GM18951 (cell line): ENCODE measurements around the gene CYREN.

Experiments used
- POLR2A ChIP-seq: IDR thresholded peaks from 4 replicates; pipeline ENCODE4 v1.6.1; 2011; ENCODE audit warnings: mild to moderate bottlenecking; ENCODE audit not compliant: insufficient read length, insufficient read depth; ENCODE audit errors: extremely low read depth
- in situ Hi-C: fragments of 300-500 bp; cut with MboI; formaldehyde crosslinking; loops from one replicate; pipeline ENCODE4 v1.12.0; 2022; ENCODE audit warnings: low sequenced_read_pairs, mixed read lengths, inconsistent platforms; ENCODE audit not compliant: unreplicated experiment

CYREN gene

GRCh38 chr7:135180122-135180521 lies 9.6 kb upstream of the CYREN start:
- no peak for TF ChIP-seq POLR2A
- in situ Hi-C loops = no loop called here

GRCh38 chr7:135179321-135179925 lies 8.9 kb upstream of the CYREN start:
- in situ Hi-C loops = loop anchor here (10.0 kb wide), 1 partner anchor 415 kb away; no protein-coding TSS in a partner anchor
- TF ChIP-seq POLR2A = no peak

- in situ Hi-C loops = loop anchor here (10.0 kb wide), 1 partner anchor 414 kb away; no protein-coding TSS in a partner anchor
- TF ChIP-seq POLR2A = no peak
These were observed 7.9 kb upstream of the CYREN start for GRCh38 chr7:135178364-135178763.

- in situ Hi-C loops = loop anchor here (10.0 kb wide), 1 partner anchor 412 kb away; no protein-coding TSS in a partner anchor
These were observed 6.7 kb upstream of the CYREN start for GRCh38 chr7:135177028-135177696.

GRCh38 chr7:135175931-135176330 lies 5.4 kb upstream of the CYREN start:
- in situ Hi-C loops = loop anchor here (10.0 kb wide), 1 partner anchor 411 kb away; no protein-coding TSS in a partner anchor

More at GRCh38 chr7:135177028-135177696, 6.7 kb upstream of the CYREN start:
- TF ChIP-seq POLR2A = no peak

GRCh38 chr7:135174941-135175340 lies 4.4 kb upstream of the CYREN start:
- in situ Hi-C loops = loop anchor here (10.0 kb wide), 1 partner anchor 410 kb away; no protein-coding TSS in a partner anchor
- no peak for TF ChIP-seq POLR2A

More at GRCh38 chr7:135175931-135176330, 5.4 kb upstream of the CYREN start:
- no peak for TF ChIP-seq POLR2A

GRCh38 chr7:135173916-135174315 lies 3.4 kb upstream of the CYREN start:
- in situ Hi-C loops = loop anchor here (10.0 kb wide), 1 partner anchor 409 kb away; no protein-coding TSS in a partner anchor

GRCh38 chr7:135171581-135172291 lies 1.2 kb upstream of the CYREN start:
- in situ Hi-C loops = loop anchor here (10.0 kb wide), 1 partner anchor 407 kb away; no protein-coding TSS in a partner anchor

- in situ Hi-C loops = loop anchor here (10.0 kb wide), 1 partner anchor 406 kb away; no protein-coding TSS in a partner anchor
These were observed 533 bp upstream of the CYREN start for GRCh38 chr7:135170998-135171481.

GRCh38 chr7:135169964-135170273 lies 588 bp downstream of the CYREN start:
- no peak for TF ChIP-seq POLR2A
- in situ Hi-C loops = loop anchor here (5.0 to 10.0 kb wide), 2 partner anchors 213 to 405 kb away; no protein-coding TSS in a partner anchor

GRCh38 chr7:135169141-135169963 lies 1.2 kb downstream of the CYREN start:
- in situ Hi-C loops = loop anchor here (5.0 kb wide), 1 partner anchor 212 kb away; no protein-coding TSS in a partner anchor
- peak; percentile 54 for TF ChIP-seq POLR2A

GRCh38 chr7:135168489-135169140 lies 1.9 kb downstream of the CYREN start:
- in situ Hi-C loops = loop anchor here (5.0 kb wide), 1 partner anchor 211 kb away; no protein-coding TSS in a partner anchor
- no peak for TF ChIP-seq POLR2A
